ENCODE measurements around the gene DCHS1.

DNA sequence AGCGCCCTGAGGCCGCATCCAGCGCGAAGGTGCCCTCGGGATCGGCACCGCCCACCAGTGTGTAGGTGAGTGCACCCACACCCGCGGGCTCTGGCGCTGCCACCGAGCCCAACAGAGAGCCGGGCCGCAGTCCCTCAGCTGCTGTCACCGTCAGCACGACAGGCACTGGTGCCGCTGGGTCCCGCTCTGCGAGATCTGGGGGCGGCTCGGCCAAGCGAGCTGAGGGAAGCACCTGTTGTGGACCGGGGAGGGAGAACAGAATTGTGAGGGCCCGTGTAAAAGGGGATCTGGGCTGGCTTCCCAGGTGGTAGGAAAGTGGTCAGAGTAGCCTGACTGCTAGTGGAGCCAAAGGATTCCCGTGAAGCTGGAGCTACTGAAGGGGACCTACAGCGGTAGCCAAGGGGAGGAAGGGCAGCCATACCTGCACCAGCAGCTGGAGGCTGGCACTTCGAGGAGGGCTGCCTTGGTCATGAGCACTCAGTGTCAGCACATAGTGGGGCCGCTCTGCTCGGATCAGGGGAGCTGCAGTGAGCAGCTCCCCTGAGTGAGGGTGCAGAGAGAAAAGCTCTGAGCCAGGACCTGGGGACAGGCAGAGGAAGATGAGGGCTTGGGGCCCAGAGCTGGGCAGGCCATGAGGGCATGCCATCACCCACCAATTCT, 24.8 kb downstream of the DCHS1 start:
- TF ChIP-seq, protein P1, sequence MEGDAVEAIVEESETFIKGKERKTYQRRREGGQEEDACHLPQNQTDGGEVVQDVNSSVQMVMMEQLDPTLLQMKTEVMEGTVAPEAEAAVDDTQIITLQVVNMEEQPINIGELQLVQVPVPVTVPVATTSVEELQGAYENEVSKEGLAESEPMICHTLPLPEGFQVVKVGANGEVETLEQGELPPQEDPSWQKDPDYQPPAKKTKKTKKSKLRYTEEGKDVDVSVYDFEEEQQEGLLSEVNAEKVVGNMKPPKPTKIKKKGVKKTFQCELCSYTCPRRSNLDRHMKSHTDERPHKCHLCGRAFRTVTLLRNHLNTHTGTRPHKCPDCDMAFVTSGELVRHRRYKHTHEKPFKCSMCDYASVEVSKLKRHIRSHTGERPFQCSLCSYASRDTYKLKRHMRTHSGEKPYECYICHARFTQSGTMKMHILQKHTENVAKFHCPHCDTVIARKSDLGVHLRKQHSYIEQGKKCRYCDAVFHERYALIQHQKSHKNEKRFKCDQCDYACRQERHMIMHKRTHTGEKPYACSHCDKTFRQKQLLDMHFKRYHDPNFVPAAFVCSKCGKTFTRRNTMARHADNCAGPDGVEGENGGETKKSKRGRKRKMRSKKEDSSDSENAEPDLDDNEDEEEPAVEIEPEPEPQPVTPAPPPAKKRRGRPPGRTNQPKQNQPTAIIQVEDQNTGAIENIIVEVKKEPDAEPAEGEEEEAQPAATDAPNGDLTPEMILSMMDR (IDR thresholded peaks at IDR 0.05) = no peak
- no peak for TF ChIP-seq CREB1 (CRISPR knock-in tag; IDR thresholded peaks at IDR 0.05)
- TF ChIP-seq GABPB1 (CRISPR knock-in tag; IDR thresholded peaks at IDR 0.05) = no peak
- TF ChIP-seq, protein P2, sequence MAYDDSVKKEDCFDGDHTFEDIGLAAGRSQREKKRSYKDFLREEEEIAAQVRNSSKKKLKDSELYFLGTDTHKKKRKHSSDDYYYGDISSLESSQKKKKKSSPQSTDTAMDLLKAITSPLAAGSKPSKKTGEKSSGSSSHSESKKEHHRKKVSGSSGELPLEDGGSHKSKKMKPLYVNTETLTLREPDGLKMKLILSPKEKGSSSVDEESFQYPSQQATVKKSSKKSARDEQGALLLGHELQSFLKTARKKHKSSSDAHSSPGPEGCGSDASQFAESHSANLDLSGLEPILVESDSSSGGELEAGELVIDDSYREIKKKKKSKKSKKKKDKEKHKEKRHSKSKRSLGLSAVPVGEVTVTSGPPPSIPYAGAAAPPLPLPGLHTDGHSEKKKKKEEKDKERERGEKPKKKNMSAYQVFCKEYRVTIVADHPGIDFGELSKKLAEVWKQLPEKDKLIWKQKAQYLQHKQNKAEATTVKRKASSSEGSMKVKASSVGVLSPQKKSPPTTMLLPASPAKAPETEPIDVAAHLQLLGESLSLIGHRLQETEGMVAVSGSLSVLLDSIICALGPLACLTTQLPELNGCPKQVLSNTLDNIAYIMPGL (CRISPR knock-in tag; IDR thresholded peaks at IDR 0.05) = no peak
- no peak for TF ChIP-seq ZNF232 (CRISPR knock-in tag; IDR thresholded peaks at IDR 0.05)
